ENCODE results near the gene C1orf74. TPM values are rescaled to one million over a fixed set of nuclear protein-coding genes. Genes with fewer than 3 reads are reported as not detected.

The C1orf74 gene
- total RNA-seq: 2.7 and 3.2 TPM in 2 replicates
- long read RNA-seq, full-length matches to known transcripts: 22 of 26 reads
- long read RNA-seq, partial matches to known transcripts: 0 of 26 reads
- long read RNA-seq, other reads (novel, unspliced or antisense): 4 of 26 reads

GRCh38 chr1:209784265-209785169, at the start of gene C1orf74:
TSS of gene C1orf74 (minus strand) at chr1:209784559. CDS start at chr1:209783634, 925 bp downstream.
- Mint-ChIP-seq H3K4me1 (peaks cover 13% of the 10 kb centered on the region), H3K9me3 (peaks cover 5% of the 10 kb centered on the region), H3K27ac (ENCODE audit: unreplicated experiment) (peak within 1 kb of the TSS; percentile 95), H3K4me3 (peak within 1 kb of the TSS; percentile 95), H3K27me3 (ENCODE audit: low read depth) (peaks cover 52% of the 10 kb centered on the region), H3K36me3 (ENCODE audit: low read depth) (peaks cover 4% of the 10 kb centered on the region)
- DNase-seq (ENCODE audit: low read depth, low spot score): peak; percentile 100
- TF ChIP-seq CTCF (conservative IDR thresholded peaks at IDR 0.05): no peak

- Mint-ChIP-seq H3K4me3 (no peak overlapping the region), H3K27ac (ENCODE audit: unreplicated experiment) (no peak overlapping the region), H3K9me3 (peaks cover 3% of the 10 kb centered on the region), H3K36me3 (ENCODE audit: low read depth) (peaks cover 2% of the 10 kb centered on the region), H3K4me1 (peaks cover 12% of the 10 kb centered on the region), H3K27me3 (ENCODE audit: low read depth) (peaks cover 3% of the 10 kb centered on the region)
- TF ChIP-seq CTCF (conservative IDR thresholded peaks at IDR 0.05): no peak
- no peak for DNase-seq (ENCODE audit: low read depth, low spot score)
Measured at GRCh38 chr1:209831615-209832014, 47.3 kb upstream of the C1orf74 start.

GRCh38 chr1:209830722-209831121, 46.4 kb upstream of the C1orf74 start:
- Mint-ChIP-seq H3K27me3 (ENCODE audit: low read depth) (peaks cover 9% of the 10 kb centered on the region), H3K27ac (ENCODE audit: unreplicated experiment) (no peak overlapping the region), H3K36me3 (ENCODE audit: low read depth) (peaks cover 2% of the 10 kb centered on the region), H3K9me3 (peaks cover 3% of the 10 kb centered on the region), H3K4me1 (peaks cover 12% of the 10 kb centered on the region), H3K4me3 (peak overlapping the region; percentile 18)
- no peak for DNase-seq (ENCODE audit: low read depth, low spot score)
- no peak for TF ChIP-seq CTCF (conservative IDR thresholded peaks at IDR 0.05)

- peaks cover 12% of the 10 kb centered on the region for H3K4me1 Mint-ChIP-seq
- H3K9me3 Mint-ChIP-seq: peaks cover 3% of the 10 kb centered on the region
- TF ChIP-seq CTCF (conservative IDR thresholded peaks at IDR 0.05): no peak
- no peak overlapping the region for H3K27ac Mint-ChIP-seq (ENCODE audit: unreplicated experiment)
- peaks cover 14% of the 10 kb centered on the region for H3K27me3 Mint-ChIP-seq (ENCODE audit: low read depth)
- peaks cover 2% of the 10 kb centered on the region for H3K36me3 Mint-ChIP-seq (ENCODE audit: low read depth)
- H3K4me3 Mint-ChIP-seq: peak overlapping the region; percentile 76
- DNase-seq (ENCODE audit: low read depth, low spot score): no peak
Measured at GRCh38 chr1:209829716-209830115, 45.4 kb upstream of the C1orf74 start.

GRCh38 chr1:209827384-209828262, 43.3 kb upstream of the C1orf74 start, which contains the start of gene UTP25:
TSS of gene UTP25 (plus strand) at chr1:209827972. CDS start at chr1:209828064, 92 bp downstream.
- TF ChIP-seq CTCF (conservative IDR thresholded peaks at IDR 0.05): peak; percentile 71
- DNase-seq (ENCODE audit: low read depth, low spot score): peak; percentile 88
- H3K36me3 Mint-ChIP-seq (ENCODE audit: low read depth): no peaks in the 10 kb centered on the region
- H3K4me1 Mint-ChIP-seq: peaks cover 18% of the 10 kb centered on the region
- peak within 1 kb of the TSS; percentile 78 for H3K27ac Mint-ChIP-seq (ENCODE audit: unreplicated experiment)
- peaks cover 20% of the 10 kb centered on the region for H3K27me3 Mint-ChIP-seq (ENCODE audit: low read depth)
- peaks cover 3% of the 10 kb centered on the region for H3K9me3 Mint-ChIP-seq
- peak within 1 kb of the TSS; percentile 96 for H3K4me3 Mint-ChIP-seq

Data from neural crest cell (in vitro differentiated cells).